PC-9 (cell line): ENCODE results near the gene ENPP3. TPM values are rescaled to one million over a fixed set of nuclear protein-coding genes. Genes with fewer than 3 reads are reported as not detected.

Experiments used
- BruUV-seq: library from RNA; stranded (reverse); fragments of 400-500 nt; replicated peaks from 2 replicates; lab custom pipeline; 2021; lab: Mats Ljungman, UMichigan
- CTCF ChIA-PET: fragments of 300-600 bp; sonication (Branson Sonifier 250); formaldehyde crosslinking; loops from one replicate; lab custom pipeline; 2022; ENCODE audit warnings: antibody characterized with exemption; lab: Charles Lee
- POLR2A ChIA-PET: fragments of 300-600 bp; sonication (Branson Sonifier 250); formaldehyde crosslinking; loops from one replicate; lab custom pipeline; 2022; ENCODE audit warnings: antibody characterized with exemption; ENCODE audit not compliant: unreplicated experiment; lab: Charles Lee
- DNase-seq, 2 experiments: peaks; one replicate each; pipeline versions ENCODE4 v3.0.0 to v3.0.0-alpha.2; 2015 to 2022; ENCODE audit warnings: mixed read lengths in 1 of 2
- H2AFZ ChIP-seq: fragments of 200-600 bp; sonication (generic); 2 replicates; pipeline ENCODE4 v1.8.1; 2017; ENCODE audit warnings: antibody characterized with exemption
- H3F3A ChIP-seq: fragments of 200-600 bp; sonication (generic); 2 replicates; pipeline ENCODE4 v1.8.1; 2017; ENCODE audit warnings: antibody characterized with exemption, mild to moderate bottlenecking, low read depth; ENCODE audit not compliant: insufficient read depth
- H3K27ac ChIP-seq: fragments of 200-600 bp; sonication (generic); 2 replicates; pipeline ENCODE4 v1.6.1; 2016; ENCODE audit warnings: mixed run types
- H3K27me3 ChIP-seq: fragments of 200-600 bp; sonication (generic); 2 replicates; pipeline ENCODE4 v1.6.1; 2016; ENCODE audit warnings: low read depth, mixed run types; ENCODE audit not compliant: insufficient read depth
- H3K36me3 ChIP-seq: fragments of 200-600 bp; sonication (generic); 2 replicates; pipeline ENCODE4 v1.6.1; 2016; ENCODE audit warnings: low read depth, mixed run types
- H3K4me1 ChIP-seq: fragments of 200-600 bp; sonication (generic); replicated peaks from 2 replicates; pipeline ENCODE4 v1.6.1; 2016; ENCODE audit warnings: mixed run types; ENCODE audit not compliant: insufficient read depth
- H3K4me2 ChIP-seq: fragments of 200-600 bp; sonication (generic); 2 replicates; pipeline ENCODE4 v1.6.1; 2017; ENCODE audit warnings: mixed run types
- H3K4me3 ChIP-seq: fragments of 200-600 bp; sonication (generic); 2 replicates; pipeline ENCODE4 v1.6.1; 2016; ENCODE audit warnings: mixed run types
- H3K79me2 ChIP-seq: fragments of 200-600 bp; sonication (generic); 2 replicates; pipeline ENCODE4 v1.6.1; 2017; ENCODE audit warnings: low read depth, mixed run types
- H3K9me2 ChIP-seq: fragments of 200-600 bp; sonication (generic); 2 replicates; pipeline ENCODE4 v1.8.1; 2017; ENCODE audit warnings: mild to moderate bottlenecking; ENCODE audit not compliant: insufficient read depth
- H3K9me3 ChIP-seq: fragments of 200-600 bp; sonication (generic); 2 replicates; pipeline ENCODE4 v1.8.1; 2016; ENCODE audit warnings: low read depth; ENCODE audit not compliant: insufficient read depth
- H4K20me1 ChIP-seq: fragments of 200-600 bp; sonication (generic); 2 replicates; pipeline ENCODE4 v1.8.1; 2017; ENCODE audit not compliant: insufficient read depth
- EZH2 ChIP-seq: fragments of 200-600 bp; sonication (generic); IDR thresholded peaks from 2 replicates; pipeline ENCODE4 v1.8.0; 2017; ENCODE audit warnings: antibody characterized with exemption, low read depth
- intact Hi-C: fragments of 100-400 bp; cut with micrococcal nuclease; formaldehyde crosslinking; loops from one replicate; pipeline ENCODE4 v1.10.0; 2022; ENCODE audit not compliant: unreplicated experiment
- total RNA-seq: library from RNA; stranded (reverse); gene quantifications from 2 replicates; pipeline ENCODE4 v1.2.3, GENCODE V29; 2021
- TF ChIP-seq, protein P1 (sequence below): fragments of 200-600 bp; sonication (generic); conservative IDR thresholded peaks from 2 replicates; pipeline ENCODE4 v1.6.1; 2017; ENCODE audit warnings: mixed run types, antibody characterized with exemption, mild to moderate bottlenecking, moderate library complexity

Gene ENPP3
- total RNA-seq, 1 experiment from 2014 or later = not detected

DNA sequence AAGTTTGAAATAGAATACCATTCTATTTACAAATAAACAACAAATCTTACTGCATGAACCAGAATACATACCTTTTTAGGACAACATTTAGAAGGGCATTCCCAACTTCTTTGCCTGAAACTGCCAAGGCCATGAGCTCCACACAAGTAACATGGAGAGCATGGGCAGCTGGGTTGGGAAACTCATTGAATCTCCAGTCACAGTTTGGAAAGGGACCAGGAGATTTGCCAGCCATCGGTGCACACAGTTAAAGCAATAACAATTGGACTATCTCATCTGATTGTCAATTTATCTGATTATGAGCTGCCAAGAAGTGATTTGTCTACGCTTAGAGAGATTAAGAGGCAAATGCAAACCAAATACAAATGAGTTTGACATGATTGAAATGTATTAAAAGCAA is 44.2 kb upstream of the ENPP3 start:
- BruUV-seq = no TSS peak
- H4K20me1 ChIP-seq = no peaks in the 10 kb centered on the region
- H3K27me3 ChIP-seq = no peaks in the 10 kb centered on the region
- no peak overlapping the region for H3K27ac ChIP-seq
- no peaks in the 10 kb centered on the region for H3K4me1 ChIP-seq
- no peaks in the 10 kb centered on the region for H3F3A ChIP-seq
- TF ChIP-seq EZH2 = no peak
- TF ChIP-seq, protein P1, sequence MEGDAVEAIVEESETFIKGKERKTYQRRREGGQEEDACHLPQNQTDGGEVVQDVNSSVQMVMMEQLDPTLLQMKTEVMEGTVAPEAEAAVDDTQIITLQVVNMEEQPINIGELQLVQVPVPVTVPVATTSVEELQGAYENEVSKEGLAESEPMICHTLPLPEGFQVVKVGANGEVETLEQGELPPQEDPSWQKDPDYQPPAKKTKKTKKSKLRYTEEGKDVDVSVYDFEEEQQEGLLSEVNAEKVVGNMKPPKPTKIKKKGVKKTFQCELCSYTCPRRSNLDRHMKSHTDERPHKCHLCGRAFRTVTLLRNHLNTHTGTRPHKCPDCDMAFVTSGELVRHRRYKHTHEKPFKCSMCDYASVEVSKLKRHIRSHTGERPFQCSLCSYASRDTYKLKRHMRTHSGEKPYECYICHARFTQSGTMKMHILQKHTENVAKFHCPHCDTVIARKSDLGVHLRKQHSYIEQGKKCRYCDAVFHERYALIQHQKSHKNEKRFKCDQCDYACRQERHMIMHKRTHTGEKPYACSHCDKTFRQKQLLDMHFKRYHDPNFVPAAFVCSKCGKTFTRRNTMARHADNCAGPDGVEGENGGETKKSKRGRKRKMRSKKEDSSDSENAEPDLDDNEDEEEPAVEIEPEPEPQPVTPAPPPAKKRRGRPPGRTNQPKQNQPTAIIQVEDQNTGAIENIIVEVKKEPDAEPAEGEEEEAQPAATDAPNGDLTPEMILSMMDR = no peak
- H3K4me2 ChIP-seq = no peak overlapping the region
- no peaks in the 10 kb centered on the region for H3K9me2 ChIP-seq
- intact Hi-C loops = no loop called here
- CTCF ChIA-PET = no interaction called here
- H3K4me3 ChIP-seq = no peak overlapping the region
- POLR2A ChIA-PET = no interaction called here
- no peaks in the 10 kb centered on the region for H3K9me3 ChIP-seq
- no peak for DNase-seq
- H2AFZ ChIP-seq = no peak overlapping the region
- H3K36me3 ChIP-seq = peaks cover 71% of the 10 kb centered on the region
- H3K79me2 ChIP-seq = no peaks in the 10 kb centered on the region

DNA sequence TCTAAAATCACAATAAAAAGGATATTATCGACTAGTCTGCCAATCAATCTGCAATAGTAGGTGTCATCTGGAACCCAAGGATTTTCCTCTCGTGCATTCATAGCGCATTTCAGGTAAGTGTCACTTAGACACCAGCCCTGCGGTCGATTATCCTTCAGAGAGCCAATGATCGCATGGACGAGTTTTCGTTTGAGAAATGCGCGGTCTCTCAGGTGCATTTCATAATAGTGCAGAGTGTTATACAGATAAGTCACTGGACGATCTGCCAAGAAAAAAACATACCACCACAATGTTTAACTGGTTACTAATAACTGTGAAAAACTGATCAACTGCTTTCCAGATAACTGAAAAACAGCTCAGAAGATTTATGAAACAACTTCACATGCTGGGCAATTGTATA is 43.0 kb upstream of the ENPP3 start:
- no peaks in the 10 kb centered on the region for H3F3A ChIP-seq
- no peak overlapping the region for H2AFZ ChIP-seq
- POLR2A ChIA-PET = no interaction called here
- BruUV-seq = no TSS peak
- H3K4me2 ChIP-seq = no peak overlapping the region
- H3K79me2 ChIP-seq = no peaks in the 10 kb centered on the region
- no peaks in the 10 kb centered on the region for H3K9me2 ChIP-seq
- no peaks in the 10 kb centered on the region for H3K4me1 ChIP-seq
- no peak overlapping the region for H3K4me3 ChIP-seq
- CTCF ChIA-PET = no interaction called here
- no peaks in the 10 kb centered on the region for H3K27me3 ChIP-seq
- no peak for DNase-seq
- H3K36me3 ChIP-seq = peaks cover 71% of the 10 kb centered on the region
- no peaks in the 10 kb centered on the region for H3K9me3 ChIP-seq
- no peak overlapping the region for H3K27ac ChIP-seq
- intact Hi-C loops = no loop called here
- no peaks in the 10 kb centered on the region for H4K20me1 ChIP-seq
- TF ChIP-seq, protein P1 = no peak
- TF ChIP-seq EZH2 = no peak

DNA sequence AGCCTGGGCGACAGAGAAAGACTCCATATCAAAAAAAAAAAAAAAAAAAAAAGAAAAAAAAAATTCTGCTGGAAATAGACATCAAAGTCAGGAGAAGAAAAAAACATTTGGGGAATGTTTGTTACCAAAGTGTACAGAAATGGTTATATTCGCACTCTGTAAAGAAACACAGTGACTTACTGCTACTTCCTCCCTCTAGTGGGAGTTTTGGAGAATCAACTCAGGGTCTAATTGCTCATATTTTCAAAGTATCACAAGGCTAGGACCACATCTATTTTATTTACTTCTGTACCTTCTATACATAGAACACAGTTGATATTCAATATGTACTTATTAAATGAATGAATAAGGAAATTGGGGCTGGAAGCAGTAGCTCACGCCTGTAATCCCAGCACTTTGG is 39.7 kb upstream of the ENPP3 start:
- H3K36me3 ChIP-seq = peaks cover 76% of the 10 kb centered on the region
- no peak overlapping the region for H3K4me2 ChIP-seq
- H3F3A ChIP-seq = no peaks in the 10 kb centered on the region
- no peak overlapping the region for H3K27ac ChIP-seq
- no peak for DNase-seq
- H3K27me3 ChIP-seq = no peaks in the 10 kb centered on the region
- no peaks in the 10 kb centered on the region for H3K9me2 ChIP-seq
- no peaks in the 10 kb centered on the region for H3K4me1 ChIP-seq
- no peak for TF ChIP-seq EZH2
- TF ChIP-seq, protein P1 = peak; percentile 50; the same call in 1 of the 2 replicates
- H3K79me2 ChIP-seq = no peaks in the 10 kb centered on the region
- ChIA-PET CTCF (no interaction called here), POLR2A (interaction anchor here (0.6 to 0.7 kb wide), 2 partner anchors 10 to 22 kb away, joined by 8 to 13 read pairs; no protein-coding TSS in a partner anchor)
- no TSS peak for BruUV-seq
- H2AFZ ChIP-seq = no peak overlapping the region
- intact Hi-C loops = no loop called here
- no peak overlapping the region for H3K4me3 ChIP-seq
- no peaks in the 10 kb centered on the region for H4K20me1 ChIP-seq
- no peaks in the 10 kb centered on the region for H3K9me3 ChIP-seq
